OCI-LY1 (cell line): ENCODE measurements around the gene TLK2.

Experiments used
- EZH2 ChIP-seq: fragments of 200-600 bp; sonication (generic), shearing (Covaris generic); IDR thresholded peaks from 2 replicates; pipeline ENCODE4 v1.8.0; 2017; ENCODE audit warnings: borderline replicate concordance, mixed run types, mild to moderate bottlenecking, antibody characterized with exemption, low read length, moderate library complexity, mixed read lengths
- TF ChIP-seq, protein P1 (sequence below): fragments of 200-600 bp; sonication (generic), shearing (Covaris generic); IDR thresholded peaks from 2 replicates; pipeline ENCODE4 v1.5.1; 2017; ENCODE audit warnings: mild to moderate bottlenecking, antibody characterized with exemption, low read length, moderate library complexity, mixed read lengths

GRCh38 chr17:62641951-62642350 is 163.3 kb downstream of the TLK2 start:
- TF ChIP-seq, protein P1, sequence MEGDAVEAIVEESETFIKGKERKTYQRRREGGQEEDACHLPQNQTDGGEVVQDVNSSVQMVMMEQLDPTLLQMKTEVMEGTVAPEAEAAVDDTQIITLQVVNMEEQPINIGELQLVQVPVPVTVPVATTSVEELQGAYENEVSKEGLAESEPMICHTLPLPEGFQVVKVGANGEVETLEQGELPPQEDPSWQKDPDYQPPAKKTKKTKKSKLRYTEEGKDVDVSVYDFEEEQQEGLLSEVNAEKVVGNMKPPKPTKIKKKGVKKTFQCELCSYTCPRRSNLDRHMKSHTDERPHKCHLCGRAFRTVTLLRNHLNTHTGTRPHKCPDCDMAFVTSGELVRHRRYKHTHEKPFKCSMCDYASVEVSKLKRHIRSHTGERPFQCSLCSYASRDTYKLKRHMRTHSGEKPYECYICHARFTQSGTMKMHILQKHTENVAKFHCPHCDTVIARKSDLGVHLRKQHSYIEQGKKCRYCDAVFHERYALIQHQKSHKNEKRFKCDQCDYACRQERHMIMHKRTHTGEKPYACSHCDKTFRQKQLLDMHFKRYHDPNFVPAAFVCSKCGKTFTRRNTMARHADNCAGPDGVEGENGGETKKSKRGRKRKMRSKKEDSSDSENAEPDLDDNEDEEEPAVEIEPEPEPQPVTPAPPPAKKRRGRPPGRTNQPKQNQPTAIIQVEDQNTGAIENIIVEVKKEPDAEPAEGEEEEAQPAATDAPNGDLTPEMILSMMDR: no peak
- no peak for TF ChIP-seq EZH2
